ENCODE measurements around the gene RSPO4.

DNA sequence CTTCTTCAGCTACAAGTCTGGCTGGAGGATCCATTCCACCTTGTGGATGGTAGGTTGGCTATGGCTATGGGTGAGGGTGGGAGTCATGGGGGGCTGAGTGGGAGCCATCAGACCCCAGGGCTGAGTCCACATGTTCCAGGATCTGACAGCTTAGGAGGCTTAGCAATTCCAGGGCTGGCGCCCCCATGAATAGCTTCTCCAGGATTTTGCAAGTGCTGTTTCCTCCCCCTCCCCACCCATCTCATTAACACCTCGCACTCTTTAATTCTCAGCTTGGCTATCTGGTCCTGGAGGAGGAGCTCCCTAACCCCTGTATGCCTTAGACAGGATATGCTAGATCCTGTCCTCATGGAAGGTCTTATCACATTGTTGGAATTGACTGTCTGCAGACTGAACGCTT, 47.0 kb downstream of the RSPO4 start:
- TF ChIP-seq CTCF (conservative IDR thresholded peaks at IDR 0.05 in 1 of 2, IDR thresholded peaks at IDR 0.05 in 1 of 2; ENCODE audit: extremely low read depth in 1 of 2, insufficient read depth in 1 of 2, low read depth in 1 of 2, low read length in 2 of 2), result no peak
- no peak for TF ChIP-seq EZH2 (IDR thresholded peaks at IDR 0.05; ENCODE audit: borderline replicate concordance, low read length)

All from mammary epithelial cell (primary cell).